B cell (primary cell): ENCODE results near the gene ZNF100. TPM values are rescaled to one million over a fixed set of nuclear protein-coding genes. Genes with fewer than 3 reads are reported as not detected.
"Not testable (repeated sequence)": the region's sequence is repeated elsewhere in the genome, so short reads cannot be mapped to it uniquely, and the experiment has no call there.

Experiments
- ATAC-seq: fragments of 200-7000 bp; cut with Tn5 transposase; one replicate; pipeline ENCODE4 v1.10.0; 2021; ENCODE audit warnings: low read depth, mild to moderate bottlenecking, moderate number of reproducible peaks, moderate library complexity
- CTCF ChIA-PET: fragments of 350-600 bp; sonication (Branson Sonifier 250); formaldehyde crosslinking; loops from one replicate; lab custom pipeline; 2021; ENCODE audit warnings: antibody characterized with exemption, inconsistent platforms; lab: Charles Lee
- POLR2A ChIA-PET: fragments of 350-600 bp; sonication (Branson Sonifier 250); formaldehyde crosslinking; loops from one replicate; lab custom pipeline; 2021; ENCODE audit warnings: antibody characterized with exemption; lab: Charles Lee
- DNase-seq: peaks from one replicate; pipeline ENCODE4 v3.0.0; 2013
- H2AFZ ChIP-seq: 2 replicates; pipeline ENCODE4 v1.6.1; 2012; ENCODE audit warnings: mild to moderate bottlenecking, low read depth, low read length; ENCODE audit not compliant: insufficient read depth, poor library complexity, severe bottlenecking
- H3K27ac ChIP-seq, 2 donors: 1 replicate in 1 of 2; 2 replicates in 1 of 2; pipeline ENCODE4 v1.5.1; 2012 to 2013; ENCODE audit warnings: low read length in 2 of 2, mild to moderate bottlenecking in 2 of 2, moderate library complexity in 1 of 2
- H3K27me3 ChIP-seq, 4 experiments: fragments of 200-600 bp in 1 of 4; sonication (generic) in 1 of 4; replicated peaks in 1 of 4; 1 replicate in 2 of 4; 2 replicates in 2 of 4; pipeline versions ENCODE4 v1.6.1 to v1.7.0; 2013 to 2016; ENCODE audit warnings: low read length in 3 of 4, mild to moderate bottlenecking in 2 of 4, mixed read lengths in 1 of 4, moderate library complexity in 1 of 4; ENCODE audit not compliant: insufficient read depth in 4 of 4, control insufficient read depth in 3 of 4; ENCODE audit errors: control extremely low read depth in 1 of 4
- H3K36me3 ChIP-seq, 2 experiments: replicated peaks in 1 of 2; 1 replicate in 1 of 2; 2 replicates in 1 of 2; pipeline versions ENCODE4 v1.6.1 to v1.7.1; 2013; ENCODE audit warnings: low read length in 1 of 2; ENCODE audit not compliant: insufficient read depth in 2 of 2, control insufficient read depth in 1 of 2; ENCODE audit errors: control extremely low read depth in 1 of 2, extremely low read depth in 1 of 2
- H3K4me1 ChIP-seq, 2 donors: fragments of 200-600 bp in 1 of 2; sonication (generic) in 1 of 2; 1 replicate in 1 of 2; 2 replicates in 1 of 2; pipeline versions ENCODE4 v1.5.1 to v1.6.1; 2013 to 2017; ENCODE audit warnings: low read length in 2 of 2; ENCODE audit not compliant: control insufficient read depth in 2 of 2, insufficient read depth in 2 of 2
- H3K4me2 ChIP-seq: replicated peaks from 2 replicates; pipeline ENCODE3; 2012; ENCODE audit warnings: mild to moderate bottlenecking, low read depth, low read length; ENCODE audit not compliant: poor library complexity, severe bottlenecking
- H3K4me3 ChIP-seq, 5 experiments: fragments of 200-600 bp in 1 of 5; sonication (generic) in 1 of 5; 1 replicate in 3 of 5; 2 replicates in 2 of 5; pipeline versions ENCODE4 v1.5.1 to v1.7.0; 2011 to 2016; ENCODE audit warnings: low read length in 4 of 5, mild to moderate bottlenecking in 4 of 5, low read depth in 2 of 5, control low read depth in 1 of 5, moderate library complexity in 1 of 5; ENCODE audit not compliant: insufficient read depth in 1 of 5; ENCODE audit errors: control extremely low read depth in 1 of 5, extremely low read depth in 1 of 5
- H3K79me2 ChIP-seq: fragments of 200-600 bp; sonication (generic); one replicate; pipeline ENCODE4 v1.6.0; 2016; ENCODE audit warnings: low read length; ENCODE audit not compliant: control insufficient read depth, insufficient read depth
- H3K9ac ChIP-seq: fragments of 200-600 bp; sonication (generic); 2 replicates; pipeline ENCODE4 v1.6.1; 2017; ENCODE audit warnings: mild to moderate bottlenecking, low read length, moderate library complexity
- H3K9me3 ChIP-seq, 3 donors: one replicate each; pipeline versions ENCODE4 v1.6.1 to v1.7.1; 2013; ENCODE audit warnings: low read length in 2 of 3; ENCODE audit not compliant: control insufficient read depth in 2 of 3, insufficient read depth in 1 of 3; ENCODE audit errors: control extremely low read depth in 1 of 3
- H4K20me1 ChIP-seq: 2 replicates; pipeline ENCODE4 v1.6.0; 2012; ENCODE audit warnings: mild to moderate bottlenecking, low read length; ENCODE audit not compliant: insufficient read depth, control insufficient read depth, poor library complexity, severe bottlenecking
- H3K27ac Mint-ChIP-seq: one replicate; pipeline ENCODE4 v1.8.0; 2021; ENCODE audit warnings: mixed read lengths
- H3K27me3 Mint-ChIP-seq: one replicate; pipeline ENCODE4 v1.8.0; 2021; ENCODE audit warnings: mixed read lengths
- H3K4me1 Mint-ChIP-seq: one replicate; pipeline ENCODE4 v1.8.0; 2021; ENCODE audit warnings: mixed read lengths
- H3K4me3 Mint-ChIP-seq: one replicate; pipeline ENCODE4 v1.8.0; 2021; ENCODE audit warnings: mixed read lengths
- H3K9me3 Mint-ChIP-seq: one replicate; pipeline ENCODE4 v1.8.0; 2022; ENCODE audit warnings: mixed read lengths; ENCODE audit not compliant: insufficient read depth
- EZH2 ChIP-seq: IDR thresholded peaks from 2 replicates; pipeline ENCODE4 v1.6.1; 2012; ENCODE audit warnings: borderline replicate concordance, low read depth, mild to moderate bottlenecking, moderate library complexity, low read length; ENCODE audit not compliant: insufficient read depth, poor library complexity, severe bottlenecking
- WGBS: methylation state at CpG from one replicate; pipeline ENCODE4 v1.1.5; 2013; ENCODE audit warnings: missing lambda C conversion rate; ENCODE audit not compliant: insufficient coverage; 5-methylcytosine and 5-hydroxymethylcytosine counted together
- intact Hi-C: fragments of 100-400 bp; cut with micrococcal nuclease; formaldehyde crosslinking; loops from one replicate; pipeline ENCODE4 v1.10.0; 2022
- polyA plus RNA-seq: library from polyadenylated mRNA; depleted of rRNA; stranded (reverse); fragments of >200 nt; gene quantifications from 2 replicates; pipeline ENCODE4 v1.2.3, GENCODE V29; 2012
- total RNA-seq, 2 donors: library from RNA; stranded (reverse); fragments of 120-200 nt in 1 of 2; gene quantifications; 1 replicate in 1 of 2; 2 replicates in 1 of 2; pipeline versions ENCODE4 v1.2.3 to v1.2.4, GENCODE V29; 2013 to 2022
- TF ChIP-seq, protein P1 (sequence below): fragments of 200-600 bp; IDR thresholded peaks from one replicate; pipeline ENCODE4 v1.8.0; 2022; ENCODE audit warnings: antibody characterized with exemption, mild to moderate bottlenecking

ZNF100 gene
- total and polyA plus RNA-seq, 2 donors (not counting 1 experiment from before 2014, with no cell fraction given) = 2.9 to 16.0 TPM

GRCh38 chr19:21713761-21714160, 53.6 kb downstream of the ZNF100 start:
- H3K27me3 ChIP-seq = no peaks in the 10 kb centered on the region
- H3K36me3 ChIP-seq = no peaks in the 10 kb centered on the region
- H3K79me2 ChIP-seq = no peaks in the 10 kb centered on the region
- intact Hi-C loops = no loop called here
- H3K27ac Mint-ChIP-seq = no peak overlapping the region
- H4K20me1 ChIP-seq = no peaks in the 10 kb centered on the region
- no peak overlapping the region for H3K9ac ChIP-seq
- H3K4me3 Mint-ChIP-seq = no peak overlapping the region
- DNase-seq (no peak), ATAC-seq (no peak)
- TF ChIP-seq EZH2 = no peak
- TF ChIP-seq, protein P1, sequence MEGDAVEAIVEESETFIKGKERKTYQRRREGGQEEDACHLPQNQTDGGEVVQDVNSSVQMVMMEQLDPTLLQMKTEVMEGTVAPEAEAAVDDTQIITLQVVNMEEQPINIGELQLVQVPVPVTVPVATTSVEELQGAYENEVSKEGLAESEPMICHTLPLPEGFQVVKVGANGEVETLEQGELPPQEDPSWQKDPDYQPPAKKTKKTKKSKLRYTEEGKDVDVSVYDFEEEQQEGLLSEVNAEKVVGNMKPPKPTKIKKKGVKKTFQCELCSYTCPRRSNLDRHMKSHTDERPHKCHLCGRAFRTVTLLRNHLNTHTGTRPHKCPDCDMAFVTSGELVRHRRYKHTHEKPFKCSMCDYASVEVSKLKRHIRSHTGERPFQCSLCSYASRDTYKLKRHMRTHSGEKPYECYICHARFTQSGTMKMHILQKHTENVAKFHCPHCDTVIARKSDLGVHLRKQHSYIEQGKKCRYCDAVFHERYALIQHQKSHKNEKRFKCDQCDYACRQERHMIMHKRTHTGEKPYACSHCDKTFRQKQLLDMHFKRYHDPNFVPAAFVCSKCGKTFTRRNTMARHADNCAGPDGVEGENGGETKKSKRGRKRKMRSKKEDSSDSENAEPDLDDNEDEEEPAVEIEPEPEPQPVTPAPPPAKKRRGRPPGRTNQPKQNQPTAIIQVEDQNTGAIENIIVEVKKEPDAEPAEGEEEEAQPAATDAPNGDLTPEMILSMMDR = no peak
- H3K27ac ChIP-seq = no peak overlapping the region
- no peak overlapping the region for H3K4me3 ChIP-seq
- 100% methylated on average over 2 of the region's 4 CpGs for WGBS
- CTCF ChIA-PET = no interaction called here
- POLR2A ChIA-PET = no interaction called here
- no peaks in the 10 kb centered on the region for H3K27me3 Mint-ChIP-seq
- peaks cover 2% of the 10 kb centered on the region for H3K9me3 Mint-ChIP-seq
- no peaks in the 10 kb centered on the region for H3K4me1 ChIP-seq
- no peak overlapping the region for H3K4me2 ChIP-seq
- peaks cover 2 to 52% (median 6%) of the 10 kb centered on the region in 3 donors for H3K9me3 ChIP-seq
- no peak overlapping the region for H2AFZ ChIP-seq
- no peaks in the 10 kb centered on the region for H3K4me1 Mint-ChIP-seq

- H3K27ac ChIP-seq = no peak overlapping the region
- H3K79me2 ChIP-seq = no peaks in the 10 kb centered on the region
- no peaks in the 10 kb centered on the region for H3K27me3 Mint-ChIP-seq
- ChIA-PET CTCF (no interaction called here), POLR2A (no interaction called here)
- no peaks in the 10 kb centered on the region for H4K20me1 ChIP-seq
- TF ChIP-seq, protein P1 = no peak
- TF ChIP-seq EZH2 = no peak
- H3K9ac ChIP-seq = no peak overlapping the region
- no peak overlapping the region for H3K4me3 Mint-ChIP-seq
- no peak overlapping the region for H3K27ac Mint-ChIP-seq
- no peaks in the 10 kb centered on the region for H3K4me1 ChIP-seq
- H3K4me1 Mint-ChIP-seq = no peaks in the 10 kb centered on the region
- H2AFZ ChIP-seq = no peak overlapping the region
- DNase-seq (no peak), ATAC-seq (no peak)
- H3K36me3 ChIP-seq = no peaks in the 10 kb centered on the region
- no peak overlapping the region for H3K4me3 ChIP-seq
- intact Hi-C loops = no loop called here
- peaks cover 2% of the 10 kb centered on the region for H3K9me3 Mint-ChIP-seq
- H3K9me3 ChIP-seq = peaks cover 0 to 34% (median 3%) of the 10 kb centered on the region in 3 donors
- no peaks in the 10 kb centered on the region for H3K27me3 ChIP-seq
- WGBS = 95% methylated on average over 24 of the region's 24 CpGs
- H3K4me2 ChIP-seq = no peak overlapping the region
These were observed 57.9 kb downstream of the ZNF100 start for GRCh38 chr19:21709464-21709863.

DNA sequence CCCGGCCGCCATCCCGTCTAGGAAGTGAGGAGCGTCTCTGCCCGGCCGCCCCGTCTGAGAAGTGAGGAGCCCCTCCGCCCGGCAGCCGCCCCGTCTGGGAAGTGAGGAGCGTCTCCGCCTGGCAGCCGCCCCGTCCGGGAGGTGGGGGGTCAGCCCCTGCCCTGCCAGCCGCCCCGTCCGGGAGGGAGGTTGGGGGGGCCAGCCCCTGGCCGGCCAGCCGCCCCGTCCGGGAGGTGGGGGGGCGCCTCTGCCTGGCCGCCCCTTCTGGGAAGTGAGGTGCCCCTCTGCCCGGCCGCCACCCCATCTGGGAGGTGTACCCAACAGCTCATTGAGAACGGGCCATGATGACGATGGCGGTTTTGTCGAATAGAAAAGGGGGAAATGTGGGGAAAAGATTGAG, 59.5 kb downstream of the ZNF100 start:
- H3K79me2 ChIP-seq, POLR2A ChIA-PET, DNase-seq, H3K4me3 ChIP-seq, H3K9me3 Mint-ChIP-seq, H3K4me1 Mint-ChIP-seq, H3K9ac ChIP-seq, H3K4me1 ChIP-seq, H4K20me1 ChIP-seq, H3K27ac Mint-ChIP-seq, ATAC-seq, H3K27me3 Mint-ChIP-seq, H3K27me3 ChIP-seq, H3K36me3 ChIP-seq, H3K27ac ChIP-seq, H2AFZ ChIP-seq, CTCF ChIA-PET, H3K4me3 Mint-ChIP-seq, H3K4me2 ChIP-seq, intact Hi-C loops: not testable (repeated sequence)
- peaks cover 0 to 30% (median 2%) of the 10 kb centered on the region in 3 donors for H3K9me3 ChIP-seq
- WGBS = 98% methylated on average over 20 of the region's 31 CpGs
